Measurements from ENCODE around the gene DIAPH3.

DNA sequence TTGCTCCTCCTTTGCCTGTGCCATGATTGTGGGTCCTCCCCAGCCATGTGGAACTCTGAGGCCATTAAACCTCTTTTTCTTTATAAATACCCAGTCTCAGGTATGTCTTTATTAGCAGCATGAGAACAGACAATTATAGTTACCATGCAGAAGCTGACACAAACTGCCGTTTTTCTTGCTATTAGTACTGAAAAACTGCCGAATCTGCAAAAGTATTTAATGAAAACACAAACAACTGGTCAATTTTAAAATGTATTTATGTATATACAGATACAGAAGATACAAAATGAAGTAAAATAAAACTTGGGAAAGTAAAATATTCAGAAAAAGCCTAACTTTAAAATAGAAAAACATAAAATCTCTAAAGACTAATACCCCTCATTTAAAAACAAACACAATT, 206.3 kb downstream of the DIAPH3 start:
- TF ChIP-seq POLR2AphosphoS5 (IDR thresholded peaks at IDR 0.05) (no peak), POLR2A (IDR thresholded peaks at IDR 0.05) (no peak)
- TF ChIP-seq, protein P1, sequence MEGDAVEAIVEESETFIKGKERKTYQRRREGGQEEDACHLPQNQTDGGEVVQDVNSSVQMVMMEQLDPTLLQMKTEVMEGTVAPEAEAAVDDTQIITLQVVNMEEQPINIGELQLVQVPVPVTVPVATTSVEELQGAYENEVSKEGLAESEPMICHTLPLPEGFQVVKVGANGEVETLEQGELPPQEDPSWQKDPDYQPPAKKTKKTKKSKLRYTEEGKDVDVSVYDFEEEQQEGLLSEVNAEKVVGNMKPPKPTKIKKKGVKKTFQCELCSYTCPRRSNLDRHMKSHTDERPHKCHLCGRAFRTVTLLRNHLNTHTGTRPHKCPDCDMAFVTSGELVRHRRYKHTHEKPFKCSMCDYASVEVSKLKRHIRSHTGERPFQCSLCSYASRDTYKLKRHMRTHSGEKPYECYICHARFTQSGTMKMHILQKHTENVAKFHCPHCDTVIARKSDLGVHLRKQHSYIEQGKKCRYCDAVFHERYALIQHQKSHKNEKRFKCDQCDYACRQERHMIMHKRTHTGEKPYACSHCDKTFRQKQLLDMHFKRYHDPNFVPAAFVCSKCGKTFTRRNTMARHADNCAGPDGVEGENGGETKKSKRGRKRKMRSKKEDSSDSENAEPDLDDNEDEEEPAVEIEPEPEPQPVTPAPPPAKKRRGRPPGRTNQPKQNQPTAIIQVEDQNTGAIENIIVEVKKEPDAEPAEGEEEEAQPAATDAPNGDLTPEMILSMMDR (IDR thresholded peaks at IDR 0.05) = no peak

Data from breast epithelium (tissue), 3 donors.